ENCODE measurements around the gene RARRES2.

DNA sequence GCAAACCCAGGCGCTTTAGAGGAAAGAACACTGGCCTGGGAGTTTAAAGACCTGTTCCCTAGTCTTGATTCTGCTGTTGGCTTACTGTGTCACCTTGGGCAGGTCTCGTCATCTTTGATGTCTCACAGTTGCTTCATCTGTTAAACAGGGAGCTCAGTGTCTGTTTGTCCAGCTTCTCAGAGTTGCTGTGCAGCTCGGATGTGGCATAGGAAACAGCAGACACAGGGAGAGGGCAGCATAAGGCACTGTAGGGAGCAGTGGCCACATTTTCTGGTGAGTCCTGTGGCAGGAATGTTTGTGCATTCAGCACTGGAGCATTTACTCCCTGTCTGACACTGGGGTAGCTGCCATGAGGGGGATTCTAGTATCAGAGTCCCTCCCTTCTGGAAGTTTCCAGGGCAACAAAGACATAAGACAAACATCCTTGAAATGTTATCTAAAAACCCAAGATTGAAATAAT, 29.2 kb upstream of the RARRES2 start:
- TF ChIP-seq, protein P1, sequence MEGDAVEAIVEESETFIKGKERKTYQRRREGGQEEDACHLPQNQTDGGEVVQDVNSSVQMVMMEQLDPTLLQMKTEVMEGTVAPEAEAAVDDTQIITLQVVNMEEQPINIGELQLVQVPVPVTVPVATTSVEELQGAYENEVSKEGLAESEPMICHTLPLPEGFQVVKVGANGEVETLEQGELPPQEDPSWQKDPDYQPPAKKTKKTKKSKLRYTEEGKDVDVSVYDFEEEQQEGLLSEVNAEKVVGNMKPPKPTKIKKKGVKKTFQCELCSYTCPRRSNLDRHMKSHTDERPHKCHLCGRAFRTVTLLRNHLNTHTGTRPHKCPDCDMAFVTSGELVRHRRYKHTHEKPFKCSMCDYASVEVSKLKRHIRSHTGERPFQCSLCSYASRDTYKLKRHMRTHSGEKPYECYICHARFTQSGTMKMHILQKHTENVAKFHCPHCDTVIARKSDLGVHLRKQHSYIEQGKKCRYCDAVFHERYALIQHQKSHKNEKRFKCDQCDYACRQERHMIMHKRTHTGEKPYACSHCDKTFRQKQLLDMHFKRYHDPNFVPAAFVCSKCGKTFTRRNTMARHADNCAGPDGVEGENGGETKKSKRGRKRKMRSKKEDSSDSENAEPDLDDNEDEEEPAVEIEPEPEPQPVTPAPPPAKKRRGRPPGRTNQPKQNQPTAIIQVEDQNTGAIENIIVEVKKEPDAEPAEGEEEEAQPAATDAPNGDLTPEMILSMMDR (IDR thresholded peaks at IDR 0.05), result no peak
- TF ChIP-seq POLR2AphosphoS5 (IDR thresholded peaks at IDR 0.05; ENCODE audit: low read depth, low read length), result no peak
- TF ChIP-seq, protein P2, sequence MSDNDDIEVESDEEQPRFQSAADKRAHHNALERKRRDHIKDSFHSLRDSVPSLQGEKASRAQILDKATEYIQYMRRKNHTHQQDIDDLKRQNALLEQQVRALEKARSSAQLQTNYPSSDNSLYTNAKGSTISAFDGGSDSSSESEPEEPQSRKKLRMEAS (IDR thresholded peaks at IDR 0.05; ENCODE audit: low read depth), result no peak
- TF ChIP-seq TAF1 (IDR thresholded peaks at IDR 0.05; ENCODE audit: borderline replicate concordance, low read depth, low read length), result no peak
- no peak for TF ChIP-seq RAD21 (IDR thresholded peaks at IDR 0.05; ENCODE audit: low read length)
- TF ChIP-seq YY1 (IDR thresholded peaks at IDR 0.05; ENCODE audit: low read depth), result no peak
- TF ChIP-seq TCF12 (IDR thresholded peaks at IDR 0.05), result no peak
- TF ChIP-seq, protein P3, sequence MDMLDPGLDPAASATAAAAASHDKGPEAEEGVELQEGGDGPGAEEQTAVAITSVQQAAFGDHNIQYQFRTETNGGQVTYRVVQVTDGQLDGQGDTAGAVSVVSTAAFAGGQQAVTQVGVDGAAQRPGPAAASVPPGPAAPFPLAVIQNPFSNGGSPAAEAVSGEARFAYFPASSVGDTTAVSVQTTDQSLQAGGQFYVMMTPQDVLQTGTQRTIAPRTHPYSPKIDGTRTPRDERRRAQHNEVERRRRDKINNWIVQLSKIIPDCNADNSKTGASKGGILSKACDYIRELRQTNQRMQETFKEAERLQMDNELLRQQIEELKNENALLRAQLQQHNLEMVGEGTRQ (IDR thresholded peaks at IDR 0.05; ENCODE audit: borderline replicate concordance, low read depth, low read length), result no peak
- no peak for TF ChIP-seq SIN3A (IDR thresholded peaks at IDR 0.05; ENCODE audit: borderline replicate concordance, low read depth, low read length)
- TF ChIP-seq SMC3 (IDR thresholded peaks at IDR 0.05; ENCODE audit: low read depth, low read length), result no peak
- no peak for TF ChIP-seq MEF2A (IDR thresholded peaks at IDR 0.05; ENCODE audit: borderline replicate concordance, low read depth)

Measured in SK-N-SH (cell line).